Activated CD8-positive, alpha-beta memory T cell treated with anti-CD3 and anti-CD28 coated beads for 4 hours (primary cell): ENCODE results near the gene COL4A2.

Experiments
- DNase-seq, 2 donors: peaks; one replicate each; pipeline ENCODE4 v3.0.0-alpha.2; 2020; ENCODE audit warnings: low read depth in 2 of 2

COL4A2 gene

GRCh38 chr13:110402299-110403069 lies 95.4 kb downstream of the COL4A2 start:
- no peak for DNase-seq

GRCh38 chr13:110403315-110403714 lies 96.2 kb downstream of the COL4A2 start:
- DNase-seq = no peak

- no peak for DNase-seq
These were observed 96.6 kb downstream of the COL4A2 start for GRCh38 chr13:110403721-110404120.

GRCh38 chr13:110404321-110404720 lies 97.2 kb downstream of the COL4A2 start:
- DNase-seq = no peak

GRCh38 chr13:110405597-110406450 lies 98.7 kb downstream of the COL4A2 start:
- no peak for DNase-seq

- no peak for DNase-seq
These were observed 99.9 kb downstream of the COL4A2 start for GRCh38 chr13:110407021-110407420.

- DNase-seq = no peak
These were observed 100.4 kb downstream of the COL4A2 start for GRCh38 chr13:110407531-110407930.

GRCh38 chr13:110408286-110408685 lies 101.2 kb downstream of the COL4A2 start:
- DNase-seq = no peak

GRCh38 chr13:110409581-110409992 lies 102.5 kb downstream of the COL4A2 start:
- no peak for DNase-seq

GRCh38 chr13:110410000-110410399 lies 102.9 kb downstream of the COL4A2 start:
- DNase-seq = no peak

- DNase-seq = no peak
These were observed 104.0 kb downstream of the COL4A2 start for GRCh38 chr13:110410936-110411687.

- no peak for DNase-seq
These were observed 104.6 kb downstream of the COL4A2 start for GRCh38 chr13:110411688-110412059.

GRCh38 chr13:110412132-110412914 lies 105.2 kb downstream of the COL4A2 start:
- peak; percentile 7 to 13 for DNase-seq

- DNase-seq = no peak
These were observed 106.1 kb downstream of the COL4A2 start for GRCh38 chr13:110413016-110413675.

- no peak for DNase-seq
These were observed 106.6 kb downstream of the COL4A2 start for GRCh38 chr13:110413676-110414040.

- DNase-seq = no peak
These were observed 107.2 kb downstream of the COL4A2 start for GRCh38 chr13:110414283-110414682.

GRCh38 chr13:110414931-110415330 lies 107.8 kb downstream of the COL4A2 start:
- no peak for DNase-seq

GRCh38 chr13:110415669-110416068 lies 108.6 kb downstream of the COL4A2 start:
- no peak for DNase-seq

GRCh38 chr13:110416131-110417025 lies 109.3 kb downstream of the COL4A2 start:
- DNase-seq = no peak

- no peak for DNase-seq
These were observed 111.9 kb downstream of the COL4A2 start for GRCh38 chr13:110418944-110419343.
